NAMALWA (cell line): Measurements from ENCODE around the gene FUT9.
"Not testable (repeated sequence)": the region's sequence is repeated elsewhere in the genome, so short reads cannot be mapped to it uniquely, and the experiment has no call there.

ENCODE experiments used
- DNase-seq: peaks from one replicate; pipeline ENCODE4 v3.0.0-alpha.2; 2015; ENCODE audit warnings: low spot score

FUT9 gene

GRCh38 chr6:96186094-96186493 is 170.3 kb downstream of the FUT9 start:
- DNase-seq, result no peak

- DNase-seq, result no peak
These were observed 170.9 kb downstream of the FUT9 start for GRCh38 chr6:96186516-96187195.

GRCh38 chr6:96194675-96195074 is 178.9 kb downstream of the FUT9 start:
- DNase-seq, result no peak

- DNase-seq, result no peak
These were observed 179.5 kb downstream of the FUT9 start for GRCh38 chr6:96195272-96195671.

- DNase-seq, result no peak
These were observed 180.9 kb downstream of the FUT9 start for GRCh38 chr6:96196633-96197032.

- no peak for DNase-seq
These were observed 181.5 kb downstream of the FUT9 start for GRCh38 chr6:96197241-96197640.

- no peak for DNase-seq
These were observed 186.8 kb downstream of the FUT9 start for GRCh38 chr6:96202571-96202970.

GRCh38 chr6:96211341-96211740 is 195.6 kb downstream of the FUT9 start:
- DNase-seq, result no peak

GRCh38 chr6:96212066-96212465 is 196.3 kb downstream of the FUT9 start:
- DNase-seq, result no peak

- no peak for DNase-seq
These were observed 198.0 kb downstream of the FUT9 start for GRCh38 chr6:96213784-96214183.

- DNase-seq, result no peak
These were observed 207.9 kb downstream of the FUT9 start for GRCh38 chr6:96223695-96224094.

- DNase-seq, result no peak
These were observed 211.4 kb downstream of the FUT9 start for GRCh38 chr6:96227135-96227534.

- DNase-seq, result no peak
These were observed 218.7 kb downstream of the FUT9 start for GRCh38 chr6:96234444-96234843.

- DNase-seq, result no peak
These were observed 220.2 kb downstream of the FUT9 start for GRCh38 chr6:96235927-96236326.

- no peak for DNase-seq
These were observed 220.7 kb downstream of the FUT9 start for GRCh38 chr6:96236471-96236870.

GRCh38 chr6:96237638-96238347 is 222.0 kb downstream of the FUT9 start:
- no peak for DNase-seq

GRCh38 chr6:96246563-96246962 is 230.8 kb downstream of the FUT9 start:
- DNase-seq, result peak; percentile 2

- no peak for DNase-seq
These were observed 234.0 kb downstream of the FUT9 start for GRCh38 chr6:96249755-96250154.

- no peak for DNase-seq
These were observed 242.0 kb downstream of the FUT9 start for GRCh38 chr6:96257751-96258150.

GRCh38 chr6:96260787-96261430 is 245.1 kb downstream of the FUT9 start:
- not testable (repeated sequence) for DNase-seq
